HCT116 (cell line): ENCODE data around the gene CATSPERE.

Source experiments
- CBX3 ChIP-seq: IDR thresholded peaks from 2 replicates; pipeline ENCODE4 v1.6.1; 2012; ENCODE audit warnings: low read depth
- CTCF ChIP-seq, 3 experiments: fragments of 200-600 bp in 1 of 3; sonication (generic) in 1 of 3; IDR thresholded peaks in 2 of 3; conservative IDR thresholded peaks in 1 of 3; 2 replicates each; pipeline ENCODE4 v1.5.1; 2012 to 2017; ENCODE audit warnings: low read depth in 2 of 3, low read length in 2 of 3, antibody characterized with exemption in 1 of 3, borderline replicate concordance in 1 of 3, control low read depth in 1 of 3, mild to moderate bottlenecking in 1 of 3, mixed read lengths in 1 of 3, mixed run types in 1 of 3, moderate library complexity in 1 of 3; ENCODE audit not compliant: insufficient read depth in 1 of 3
- EZH2 ChIP-seq: fragments of 200-600 bp; sonication (generic); IDR thresholded peaks from 2 replicates; pipeline ENCODE4 v1.6.1; 2017; ENCODE audit warnings: antibody characterized with exemption, mixed run types
- SRF ChIP-seq: IDR thresholded peaks from 2 replicates; pipeline ENCODE4 v1.6.1; 2012; ENCODE audit warnings: low read depth
- ZNF274 ChIP-seq: fragments of 200-500 bp; sonication (Bioruptor generic); IDR thresholded peaks from 2 replicates; pipeline ENCODE4 v1.6.1; 2014; ENCODE audit warnings: mild to moderate bottlenecking, low read depth, low read length, inconsistent platforms

DNA sequence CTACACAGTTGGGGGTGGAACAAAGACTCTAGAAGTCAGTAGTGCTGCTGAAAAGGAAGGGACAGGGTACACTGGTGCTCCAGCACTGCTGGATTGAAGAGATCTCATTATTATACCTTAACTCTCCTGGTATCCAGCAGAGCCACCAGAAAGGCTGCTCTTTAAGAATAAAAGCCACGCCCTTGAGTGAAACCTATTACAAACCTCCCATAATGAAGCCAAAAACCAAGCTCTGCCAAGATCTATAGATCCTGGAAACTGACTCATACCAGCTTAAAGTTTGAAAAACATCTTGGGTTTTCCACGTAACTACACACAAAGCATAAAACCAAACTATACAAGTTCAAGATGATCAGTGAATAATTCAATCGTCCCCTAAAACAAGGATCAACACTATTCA is 47.3 kb upstream of the CATSPERE start:
- no peak for TF ChIP-seq CTCF (IDR thresholded peaks at IDR 0.05 in 2 of 3, conservative IDR thresholded peaks at IDR 0.05 in 1 of 3; ENCODE audit: borderline replicate concordance in 1 of 3, insufficient read depth in 1 of 3, low read depth in 2 of 3, low read length in 2 of 3)
- TF ChIP-seq EZH2 = no peak
- TF ChIP-seq SRF = no peak
- no peak for TF ChIP-seq ZNF274
- TF ChIP-seq CBX3 = no peak
